GM21737 (cell line): ENCODE data around the gene CSPG5.

Experiments used
- ATAC-seq: cut with Tn5 transposase; IDR thresholded peaks from one replicate; pipeline ENCODE4 v1.9.1; 2021; ENCODE audit warnings: mild to moderate bottlenecking, moderate library complexity; ENCODE audit not compliant: unreplicated experiment

The CSPG5 gene

GRCh38 chr3:47588587-47588986, 9.9 kb upstream of the CSPG5 start:
- ATAC-seq = no peak

GRCh38 chr3:47588053-47588452, 9.4 kb upstream of the CSPG5 start:
- no peak for ATAC-seq

GRCh38 chr3:47586746-47587145, 8.1 kb upstream of the CSPG5 start:
- ATAC-seq = no peak

- ATAC-seq = no peak
Observed at GRCh38 chr3:47583320-47584075, 4.8 kb upstream of the CSPG5 start.

- no peak for ATAC-seq
Observed at GRCh38 chr3:47581835-47582234, 3.2 kb upstream of the CSPG5 start.

GRCh38 chr3:47581422-47581821, 2.8 kb upstream of the CSPG5 start:
- ATAC-seq = no peak

- no peak for ATAC-seq
Observed at GRCh38 chr3:47580481-47580880, 1.8 kb upstream of the CSPG5 start.

- no peak for ATAC-seq
Observed at GRCh38 chr3:47579875-47580274, 1.2 kb upstream of the CSPG5 start.

- ATAC-seq = no peak
Observed at GRCh38 chr3:47578119-47578632, 489 bp downstream of the CSPG5 start.

GRCh38 chr3:47577583-47578118, 1.0 kb downstream of the CSPG5 start:
- ATAC-seq = no peak

- ATAC-seq = no peak
Observed at GRCh38 chr3:47573190-47574172, 5.2 kb downstream of the CSPG5 start.

GRCh38 chr3:47571391-47572175, 7.1 kb downstream of the CSPG5 start:
- ATAC-seq = no peak

GRCh38 chr3:47568901-47569300, 9.8 kb downstream of the CSPG5 start:
- ATAC-seq = no peak

GRCh38 chr3:47567149-47567548, 11.5 kb downstream of the CSPG5 start:
- ATAC-seq = no peak

GRCh38 chr3:47566667-47567066, 12.0 kb downstream of the CSPG5 start:
- ATAC-seq = no peak

- ATAC-seq = no peak
Observed at GRCh38 chr3:47565734-47566550, 12.7 kb downstream of the CSPG5 start.

GRCh38 chr3:47556351-47556750, 22.3 kb downstream of the CSPG5 start:
- ATAC-seq = no peak

- ATAC-seq = no peak
Observed at GRCh38 chr3:47554335-47554734, 24.3 kb downstream of the CSPG5 start.

- ATAC-seq = no peak
Observed at GRCh38 chr3:47553407-47553806, 25.3 kb downstream of the CSPG5 start.
